Activated CD8-positive, alpha-beta memory T cell treated with anti-CD3 and anti-CD28 coated beads, Interleukin-2, amount 50 U/mL, for 24 hours (primary cell): ENCODE results near the gene USP35.
A peak's percentile ranks its signal among the peaks of the same experiment; 100 is the strongest.

Experiments used
- DNase-seq: peaks from one replicate; pipeline ENCODE4 v3.0.0-alpha.2; 2020; ENCODE audit errors: extremely low read depth

The USP35 gene, protein sequence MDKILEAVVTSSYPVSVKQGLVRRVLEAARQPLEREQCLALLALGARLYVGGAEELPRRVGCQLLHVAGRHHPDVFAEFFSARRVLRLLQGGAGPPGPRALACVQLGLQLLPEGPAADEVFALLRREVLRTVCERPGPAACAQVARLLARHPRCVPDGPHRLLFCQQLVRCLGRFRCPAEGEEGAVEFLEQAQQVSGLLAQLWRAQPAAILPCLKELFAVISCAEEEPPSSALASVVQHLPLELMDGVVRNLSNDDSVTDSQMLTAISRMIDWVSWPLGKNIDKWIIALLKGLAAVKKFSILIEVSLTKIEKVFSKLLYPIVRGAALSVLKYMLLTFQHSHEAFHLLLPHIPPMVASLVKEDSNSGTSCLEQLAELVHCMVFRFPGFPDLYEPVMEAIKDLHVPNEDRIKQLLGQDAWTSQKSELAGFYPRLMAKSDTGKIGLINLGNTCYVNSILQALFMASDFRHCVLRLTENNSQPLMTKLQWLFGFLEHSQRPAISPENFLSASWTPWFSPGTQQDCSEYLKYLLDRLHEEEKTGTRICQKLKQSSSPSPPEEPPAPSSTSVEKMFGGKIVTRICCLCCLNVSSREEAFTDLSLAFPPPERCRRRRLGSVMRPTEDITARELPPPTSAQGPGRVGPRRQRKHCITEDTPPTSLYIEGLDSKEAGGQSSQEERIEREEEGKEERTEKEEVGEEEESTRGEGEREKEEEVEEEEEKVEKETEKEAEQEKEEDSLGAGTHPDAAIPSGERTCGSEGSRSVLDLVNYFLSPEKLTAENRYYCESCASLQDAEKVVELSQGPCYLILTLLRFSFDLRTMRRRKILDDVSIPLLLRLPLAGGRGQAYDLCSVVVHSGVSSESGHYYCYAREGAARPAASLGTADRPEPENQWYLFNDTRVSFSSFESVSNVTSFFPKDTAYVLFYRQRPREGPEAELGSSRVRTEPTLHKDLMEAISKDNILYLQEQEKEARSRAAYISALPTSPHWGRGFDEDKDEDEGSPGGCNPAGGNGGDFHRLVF

DNA sequence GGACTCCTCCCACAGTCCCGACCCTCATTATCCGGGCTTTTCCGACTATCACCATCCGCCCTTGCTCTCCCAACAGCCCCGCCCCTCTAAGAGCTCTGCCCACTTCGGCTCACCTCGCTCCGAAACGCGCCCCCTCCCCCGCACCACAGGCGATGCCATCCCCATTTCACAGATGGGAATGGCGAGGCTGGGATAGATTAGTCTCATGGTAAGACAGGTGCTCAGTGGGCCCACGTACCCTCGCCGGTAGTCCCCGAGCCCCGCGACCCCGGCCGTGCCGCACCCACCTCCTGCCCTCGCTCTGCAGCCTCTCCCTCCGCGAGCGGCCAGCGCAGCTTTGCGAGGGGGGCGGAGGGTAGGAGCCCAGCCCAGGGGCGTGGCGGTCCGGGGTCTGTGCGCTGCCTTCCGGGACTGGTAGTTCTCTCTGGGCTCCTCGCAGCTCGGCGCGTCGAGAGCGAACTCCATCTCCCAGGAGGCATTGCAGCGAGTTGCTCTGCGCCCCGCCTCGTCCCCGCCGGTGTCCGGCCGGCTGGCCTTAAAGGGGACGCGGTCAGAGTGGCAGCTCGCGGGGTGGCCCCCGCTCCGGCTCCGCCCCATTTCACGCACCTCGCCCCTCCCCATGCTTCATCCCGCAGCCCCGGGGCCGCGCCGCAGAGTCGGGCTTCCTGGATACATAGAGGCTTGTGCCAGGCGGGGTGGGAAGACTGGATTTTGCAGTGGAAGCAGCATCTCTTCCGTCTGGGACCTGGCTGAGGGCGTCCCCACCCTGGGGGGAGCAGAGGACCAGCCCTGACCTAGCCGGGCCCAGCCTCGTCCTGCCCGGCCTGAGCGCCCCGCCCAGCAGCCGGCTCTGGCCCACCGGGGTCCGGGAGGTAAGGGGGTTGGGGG is at the start of gene USP35, which contains the start of gene KCTD21:
TSS of gene USP35 (plus strand) at position 634 of the 888 bp plus-strand sequence. CDS start 7,327 bp downstream, outside the sequence.
TSS of gene KCTD21 (minus strand) at position 341 of the 888 bp plus-strand sequence. CDS start 14,072 bp downstream, outside the sequence.
- peak; percentile 75 for DNase-seq

DNA sequence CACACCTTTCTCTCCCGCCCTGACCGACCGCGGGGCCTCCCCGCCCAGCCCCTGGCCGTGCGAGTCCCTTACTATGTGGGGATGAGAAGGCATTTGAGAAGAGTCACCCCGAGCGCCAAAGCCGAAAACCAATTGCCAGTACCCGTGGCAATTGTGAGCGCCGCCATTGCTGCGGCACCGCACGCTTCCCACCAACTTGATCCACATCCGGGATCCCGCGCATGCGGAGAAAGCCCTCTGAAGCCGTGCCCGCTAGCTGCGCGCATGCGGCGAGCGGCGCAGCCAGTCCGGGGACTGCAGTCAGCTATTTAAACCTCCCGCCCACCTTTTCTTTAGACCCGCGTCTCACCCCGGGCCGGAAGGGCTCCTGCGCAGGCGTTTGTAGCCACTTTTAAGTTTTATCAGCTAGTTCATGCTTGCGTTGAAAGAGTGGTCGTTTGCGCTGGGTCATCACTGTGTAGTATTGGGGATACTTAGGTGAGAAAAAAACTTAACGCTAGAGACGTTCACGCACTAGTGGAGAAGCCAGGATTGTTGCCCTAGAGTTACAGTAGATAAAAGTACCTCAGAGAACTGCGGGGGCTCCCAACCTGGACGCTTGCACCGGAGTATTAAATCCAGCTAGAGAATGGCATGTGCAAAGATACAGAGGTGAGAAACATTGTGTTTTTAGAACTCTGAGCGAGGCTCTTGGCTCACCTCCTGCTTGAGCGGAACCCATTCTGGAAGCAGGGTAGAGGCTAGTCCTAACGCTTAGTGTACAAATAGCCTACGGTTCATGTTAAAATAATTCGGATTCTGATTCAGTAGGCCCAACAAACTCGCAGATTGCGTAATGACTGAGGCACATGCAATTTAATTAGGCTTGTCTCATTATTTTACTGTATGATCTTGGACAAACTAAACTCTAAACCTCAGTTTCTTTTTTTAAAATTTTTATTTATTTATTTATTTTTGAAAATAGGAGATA is 49.0 kb upstream of the USP35 start, which contains the start of gene ALG8:
TSS of gene ALG8 (minus strand) at position 205 of the 970 bp plus-strand sequence. CDS start at position 167, 38 bp downstream.
- peak; percentile 91 for DNase-seq

DNA sequence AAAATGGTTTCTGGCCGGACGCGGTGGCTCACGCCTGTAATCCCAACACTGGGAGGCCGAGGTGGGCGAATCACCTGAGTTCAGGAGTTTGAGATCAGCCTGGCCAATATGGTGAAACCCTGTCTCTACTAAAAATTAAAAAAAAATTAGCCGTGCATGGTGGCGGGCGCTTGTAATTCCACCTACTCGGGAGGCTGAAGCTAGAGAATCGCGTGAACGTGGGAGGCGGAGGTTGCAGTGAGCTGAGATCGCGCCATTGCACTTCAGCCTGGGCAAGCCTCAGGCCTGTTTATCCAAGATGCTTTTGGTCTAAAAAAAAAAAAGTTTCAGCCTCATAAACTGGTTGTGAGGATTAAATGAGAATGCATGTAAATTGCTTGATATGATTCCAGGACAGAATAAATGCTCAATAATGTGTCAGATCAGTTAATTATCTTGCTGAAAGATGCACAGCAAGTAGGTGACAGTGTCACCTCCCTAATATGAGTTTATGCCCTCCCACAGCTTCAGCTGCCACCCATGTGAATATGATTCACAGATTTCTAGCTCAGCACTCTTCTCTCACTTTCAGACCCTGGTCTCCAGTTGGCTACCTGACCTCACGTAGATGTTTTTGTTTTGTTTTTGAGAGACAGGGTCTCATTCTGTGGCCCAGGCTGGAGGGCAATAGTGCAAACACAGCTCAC is 48.2 kb upstream of the USP35 start:
- no peak for DNase-seq

DNA sequence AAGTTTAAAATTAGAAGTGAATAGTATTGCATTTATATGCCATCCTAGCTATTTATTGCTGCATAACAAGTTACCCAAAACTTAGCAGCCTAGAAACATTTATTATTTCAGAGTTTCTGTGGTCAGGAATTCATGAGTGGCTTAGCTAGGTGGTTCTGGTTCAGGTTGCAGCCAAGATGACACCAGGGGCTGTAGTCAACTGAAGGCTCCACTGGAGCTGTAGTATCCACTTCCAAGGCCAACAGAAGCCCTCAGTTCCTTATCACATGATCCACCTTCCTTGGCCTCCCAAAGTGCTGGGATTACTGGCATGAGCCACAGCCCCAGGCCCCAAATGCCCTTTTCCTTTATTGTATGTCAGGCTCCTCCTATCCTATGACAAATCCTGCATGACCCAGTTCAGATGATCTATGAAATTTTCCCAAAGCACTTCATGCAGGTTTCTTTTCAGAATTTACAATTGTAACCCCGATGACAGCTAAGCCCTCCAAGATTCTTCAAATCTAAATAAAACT is 43.2 kb upstream of the USP35 start:
- no peak for DNase-seq

DNA sequence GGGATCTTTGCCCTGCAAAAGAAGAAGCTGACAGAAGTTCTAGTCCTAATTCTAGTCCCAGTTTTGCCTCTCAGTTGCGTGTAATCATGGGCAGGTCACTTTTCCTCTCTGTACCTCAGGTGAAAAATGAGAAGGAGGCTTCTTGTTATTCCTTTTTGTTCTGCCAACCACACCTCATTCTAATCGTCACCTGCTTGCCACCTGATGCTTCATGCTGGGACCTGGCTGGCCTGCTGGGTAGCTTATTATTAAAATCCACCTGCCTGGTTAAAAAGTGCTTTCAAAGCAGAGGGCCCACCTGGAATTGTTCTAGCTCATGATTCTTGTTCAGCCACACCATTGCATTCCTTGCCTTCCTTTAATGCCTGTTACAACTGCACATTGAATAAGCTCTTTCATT is 40.9 kb upstream of the USP35 start:
- no peak for DNase-seq

DNA sequence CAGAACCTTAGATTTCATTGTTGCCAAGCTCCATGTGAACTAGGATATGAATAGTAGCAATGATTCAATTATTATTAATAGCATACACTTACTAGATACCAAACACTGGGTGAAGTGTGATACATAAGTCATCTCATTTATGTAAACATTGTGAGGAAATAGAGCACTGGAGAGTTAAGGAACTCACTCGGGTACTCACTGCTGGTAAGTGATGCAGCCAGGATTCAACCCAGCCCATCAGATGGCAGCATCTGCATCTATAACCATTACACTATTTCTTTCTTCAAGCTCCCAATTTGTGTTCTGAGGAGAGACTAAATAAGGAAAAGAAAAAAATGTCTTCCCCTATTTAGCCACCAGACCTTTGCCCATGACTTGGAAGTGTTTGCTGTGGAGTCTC is 39.1 kb upstream of the USP35 start:
- DNase-seq = no peak

DNA sequence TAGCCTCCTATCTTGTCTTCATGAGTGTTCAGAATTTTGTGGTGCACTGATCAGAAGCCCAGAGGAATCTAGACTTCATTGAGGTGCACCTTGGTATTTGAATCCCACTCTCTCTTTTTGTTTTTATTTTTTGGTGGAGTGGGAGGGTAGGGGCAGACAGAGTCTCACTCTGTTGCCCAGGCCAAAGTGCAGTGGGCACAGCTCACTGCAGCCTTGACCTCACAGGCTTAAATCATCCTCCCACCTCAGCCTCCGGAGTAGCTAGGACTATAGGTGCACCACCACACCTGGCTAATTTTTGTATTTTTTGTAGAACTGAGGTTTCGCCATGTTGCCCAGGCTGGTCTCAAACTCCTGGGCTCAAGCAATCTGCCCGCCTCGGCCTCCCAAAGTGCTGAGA is 38.4 kb upstream of the USP35 start:
- DNase-seq = no peak

DNA sequence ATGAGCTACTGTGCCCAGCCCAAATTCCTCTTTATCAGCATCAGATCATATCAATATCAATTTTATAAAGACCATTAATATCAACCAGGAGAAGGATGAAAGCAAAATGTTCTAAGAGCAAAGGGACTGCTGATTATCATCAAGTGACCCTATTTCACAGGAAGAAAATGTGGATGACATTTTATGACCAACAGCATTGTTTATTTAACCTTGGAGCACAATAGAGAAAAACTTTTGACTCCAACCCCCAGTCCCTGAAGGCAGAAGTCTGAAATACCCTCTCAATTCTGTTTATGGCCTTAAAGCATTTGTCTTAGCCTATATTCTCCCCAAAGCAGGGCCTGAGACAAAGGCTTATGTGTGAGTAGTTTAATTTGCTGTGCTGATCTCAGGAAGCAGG is 38.0 kb upstream of the USP35 start:
- DNase-seq = no peak

DNA sequence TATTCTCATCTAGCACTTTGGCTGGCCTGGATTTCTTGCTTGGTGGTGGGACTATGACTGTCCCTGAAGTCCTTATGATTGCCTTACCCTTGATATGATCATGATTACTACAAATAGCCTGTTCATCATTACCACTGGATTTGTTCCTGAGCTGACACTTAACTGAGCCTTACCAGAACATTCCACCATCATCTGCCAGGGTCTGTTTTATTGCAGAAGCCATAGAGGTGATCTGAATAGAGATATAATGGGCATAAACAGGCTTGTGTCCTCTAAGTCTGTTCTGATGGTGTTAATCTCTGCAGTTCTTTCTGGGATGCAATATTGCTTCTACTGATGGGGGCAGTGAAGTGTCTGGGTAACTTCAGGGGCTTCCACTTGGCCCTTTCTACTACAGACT is 36.9 kb upstream of the USP35 start:
- no peak for DNase-seq

DNA sequence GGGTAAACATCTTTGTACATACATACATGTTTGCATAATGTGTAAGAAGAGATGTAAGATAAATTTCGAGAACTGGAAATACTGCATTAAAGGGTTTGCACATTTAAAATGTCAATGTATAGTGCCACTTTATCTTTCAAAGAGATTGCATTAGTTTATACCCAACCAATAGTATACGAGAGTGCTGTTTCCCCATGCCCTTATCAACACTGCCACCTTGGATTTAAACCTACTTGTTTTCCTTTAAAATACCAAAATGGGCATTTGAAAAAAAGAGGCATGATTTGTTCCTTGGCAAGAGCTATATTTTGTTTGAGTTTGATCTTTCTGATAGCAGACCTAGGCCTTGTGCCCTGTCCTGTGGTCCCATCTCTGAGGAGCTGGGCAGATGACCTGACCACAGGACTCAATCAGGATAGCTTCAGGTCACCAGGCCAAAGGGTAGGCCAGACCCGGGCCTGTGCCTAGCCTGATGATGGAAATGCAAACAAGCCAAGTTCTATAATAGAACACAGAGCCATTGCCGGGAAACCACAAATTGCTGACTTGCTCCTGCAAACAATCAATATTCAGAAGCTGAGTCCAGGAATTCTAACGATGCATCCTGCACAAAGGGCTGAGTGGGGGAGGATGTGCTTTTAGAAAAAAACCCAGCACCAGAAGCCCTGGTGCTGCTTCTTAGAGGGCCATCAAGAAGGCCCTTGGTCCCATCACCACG is 32.4 kb upstream of the USP35 start:
- DNase-seq = no peak

DNA sequence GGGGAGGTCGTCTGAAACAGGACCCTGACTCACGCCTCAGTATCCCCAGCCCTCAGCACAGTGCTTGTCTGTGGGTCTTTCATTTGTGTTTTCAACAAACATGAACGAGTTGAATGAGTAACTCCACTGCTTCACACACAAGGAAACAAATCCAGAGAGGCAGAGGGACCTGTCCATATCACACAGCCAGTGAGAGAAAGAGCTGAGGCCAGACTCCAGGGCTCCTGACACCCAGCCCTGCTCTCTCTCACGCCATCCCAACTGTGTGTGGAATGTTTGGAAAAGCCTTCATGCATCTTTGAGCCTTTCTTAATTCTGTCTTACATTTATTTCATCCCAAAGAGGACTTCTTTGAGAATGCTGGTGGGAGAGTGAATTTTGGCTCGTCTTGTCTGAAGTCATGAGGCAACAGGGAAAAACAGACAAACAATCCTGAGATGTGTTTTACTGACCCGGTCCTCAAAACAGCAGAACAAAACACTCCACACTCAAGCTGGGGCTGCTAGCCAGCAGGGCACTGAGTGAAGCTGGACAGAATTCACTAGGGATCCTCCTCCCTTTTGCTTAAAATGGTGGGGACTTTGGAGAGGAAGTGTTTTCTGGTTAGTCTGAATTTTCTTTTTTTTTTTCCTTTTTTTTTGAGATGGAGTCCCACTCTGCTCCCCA is 29.6 kb upstream of the USP35 start:
- DNase-seq = no peak

DNA sequence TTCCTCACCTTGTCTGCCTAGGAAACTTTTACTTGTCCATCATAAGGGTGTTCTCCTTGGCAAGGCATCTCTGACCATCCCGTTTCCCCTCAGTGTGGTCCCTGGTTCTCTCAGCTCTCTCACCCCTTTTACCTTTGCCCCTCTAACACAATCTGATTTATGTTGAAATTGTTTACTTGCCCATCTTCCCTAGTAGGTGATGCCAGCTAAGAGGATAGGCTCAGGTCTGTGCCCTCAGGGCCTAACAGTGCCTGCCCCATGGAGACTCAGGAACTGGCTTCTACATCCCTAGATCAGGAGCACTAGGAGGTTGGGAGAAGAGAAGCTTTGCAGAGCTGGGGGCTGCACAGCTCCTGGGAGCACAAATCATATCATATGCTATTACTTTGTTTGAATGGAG is 28.2 kb upstream of the USP35 start:
- DNase-seq = no peak

DNA sequence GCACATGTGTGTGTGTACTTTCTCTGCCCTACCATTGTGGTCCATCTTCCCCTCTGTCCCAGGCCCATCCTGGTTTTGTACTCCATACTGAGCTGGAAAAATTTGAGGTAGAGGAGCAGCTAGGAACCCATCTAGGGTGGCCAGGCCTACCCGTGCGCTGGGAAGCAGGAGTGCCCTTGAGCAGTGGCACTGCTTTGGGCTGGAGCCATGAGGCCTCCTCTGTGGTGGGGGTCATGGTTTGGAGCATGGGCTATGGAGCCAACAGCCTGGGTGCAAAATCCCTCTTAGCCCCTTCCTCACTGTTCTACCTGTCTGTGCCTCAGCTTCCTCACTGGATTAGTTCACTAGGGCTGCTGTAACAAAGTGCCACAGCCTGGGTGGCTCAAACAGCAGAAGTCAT is 27.4 kb upstream of the USP35 start:
- no peak for DNase-seq

DNA sequence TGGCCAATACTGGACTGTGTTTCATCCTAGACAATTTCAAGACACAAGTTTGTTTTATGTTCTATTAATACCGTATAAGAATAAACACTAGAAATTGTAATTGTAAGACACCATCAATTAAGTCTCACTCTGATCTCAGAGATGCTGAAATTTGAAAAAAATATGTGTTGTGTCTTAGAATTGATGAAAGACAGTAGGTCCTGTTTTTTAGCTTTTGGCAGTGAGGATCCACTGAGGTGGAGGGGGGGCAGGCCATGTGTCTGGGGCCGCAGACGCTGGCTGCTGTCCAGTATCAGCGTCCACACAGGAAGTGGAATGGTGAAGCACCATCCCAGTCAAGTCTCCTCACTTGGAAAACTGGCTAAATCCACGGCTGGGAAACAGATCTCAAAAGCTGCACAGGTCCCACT is 26.8 kb upstream of the USP35 start:
- DNase-seq = no peak

DNA sequence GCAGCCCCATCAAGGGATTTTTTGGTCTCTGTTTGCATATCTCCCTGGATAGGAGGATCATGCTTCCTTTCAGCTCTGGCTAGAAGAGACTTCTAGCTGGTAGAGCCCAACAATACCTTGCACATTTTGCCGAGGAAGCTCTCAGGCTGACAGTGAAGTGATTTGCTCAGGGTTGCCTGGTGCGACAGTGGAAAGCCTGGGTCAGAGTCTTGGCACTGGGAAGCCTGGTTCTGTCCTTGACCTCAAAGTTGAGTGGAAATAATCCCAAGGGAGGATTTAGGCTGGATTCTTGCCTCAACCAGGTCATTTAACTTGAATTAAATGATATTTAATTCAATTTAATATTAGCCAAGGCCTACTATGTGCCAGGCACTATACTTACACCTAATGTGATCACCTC is 24.9 kb upstream of the USP35 start:
- no peak for DNase-seq

DNA sequence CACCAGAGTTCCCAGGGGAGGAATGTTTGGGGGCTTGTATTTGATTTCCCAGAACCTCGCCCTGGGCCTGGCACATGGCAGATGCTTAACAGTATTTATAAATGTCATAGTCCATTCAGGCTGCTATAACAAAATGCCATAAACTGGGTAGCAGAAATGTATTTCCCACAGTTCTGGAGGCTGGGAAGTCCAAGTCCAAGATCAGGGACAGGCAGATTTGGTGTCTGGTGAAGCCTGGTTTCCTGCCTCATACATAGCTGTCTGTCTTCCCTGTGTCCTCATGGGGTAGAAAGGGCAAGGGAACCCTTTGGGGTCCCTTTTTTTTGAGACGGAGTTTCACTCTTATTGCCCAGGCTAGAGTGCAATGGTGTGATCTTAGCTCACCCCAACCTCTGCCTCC is 24.2 kb upstream of the USP35 start:
- DNase-seq = no peak

DNA sequence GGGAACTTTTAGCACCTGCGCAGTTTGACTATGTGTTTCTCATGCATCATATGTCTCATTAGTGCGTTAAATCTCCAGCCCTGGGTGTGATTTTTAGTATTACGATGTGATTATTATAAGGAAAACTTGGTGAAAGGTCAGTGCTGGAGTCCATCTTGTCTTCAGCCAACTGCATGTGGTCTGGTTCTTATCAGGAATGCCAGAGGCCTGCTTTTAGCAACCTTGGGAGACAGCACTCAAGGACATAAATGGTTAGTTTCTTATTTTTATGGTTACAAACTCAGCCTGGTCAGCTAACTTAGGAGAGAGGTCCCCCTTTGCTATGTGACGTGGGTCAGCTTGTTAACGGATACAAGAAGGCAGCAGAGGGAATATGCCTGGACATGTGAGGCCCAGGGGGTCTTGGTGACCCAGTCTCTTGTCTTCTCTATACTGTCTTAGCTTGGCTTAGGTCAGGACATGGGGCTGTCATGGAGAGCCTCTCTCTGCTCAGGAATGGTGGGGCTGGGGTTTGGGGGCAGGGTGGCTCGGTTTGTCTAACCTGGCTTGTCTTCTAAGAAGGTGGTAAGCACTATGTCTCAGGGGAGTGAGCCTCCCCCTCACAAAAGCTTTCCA is 21.8 kb upstream of the USP35 start:
- DNase-seq = no peak
